GM10266 (cell line): ENCODE results near the gene MGARP.
"Not testable (repeated sequence)": the region's sequence is repeated elsewhere in the genome, so short reads cannot be mapped to it uniquely, and the experiment has no call there.

Experiments used
- DNase-seq: peaks from one replicate; pipeline ENCODE4 v3.0.0; 2012; ENCODE audit errors: extremely low spot score
- CTCF ChIP-seq: IDR thresholded peaks from 2 replicates; pipeline ENCODE4 v1.5.1; 2012; ENCODE audit warnings: mild to moderate bottlenecking, low read depth; ENCODE audit not compliant: control insufficient read depth, insufficient read depth; ENCODE audit errors: missing control alignments

MGARP gene

GRCh38 chr4:139279760-139280620 lies at the start of gene MGARP:
Gene MGARP (minus strand): TSS chr4:139280225. CDS start chr4:139280158, 67 bp downstream.
- TF ChIP-seq CTCF: no peak
- no peak for DNase-seq

- TF ChIP-seq CTCF: no peak
These were observed 49.7 kb upstream of the MGARP start for GRCh38 chr4:139329665-139330200.

GRCh38 chr4:139324620-139325019 lies 44.6 kb upstream of the MGARP start:
- no peak for DNase-seq
- TF ChIP-seq CTCF: no peak

More at GRCh38 chr4:139329665-139330200, 49.7 kb upstream of the MGARP start:
- DNase-seq: no peak

- not testable (repeated sequence) for DNase-seq
These were observed 42.5 kb upstream of the MGARP start for GRCh38 chr4:139322541-139322940.

- DNase-seq: not testable (repeated sequence)
These were observed 42.0 kb upstream of the MGARP start for GRCh38 chr4:139322070-139322469.

GRCh38 chr4:139319571-139319970 lies 39.5 kb upstream of the MGARP start:
- DNase-seq: no peak
- no peak for TF ChIP-seq CTCF

- no peak for DNase-seq
- TF ChIP-seq CTCF: no peak
These were observed 37.6 kb upstream of the MGARP start for GRCh38 chr4:139317635-139318034.

- no peak for DNase-seq
- no peak for TF ChIP-seq CTCF
These were observed 36.7 kb upstream of the MGARP start for GRCh38 chr4:139316733-139317132.
